Osteocyte (in vitro differentiated cells): ENCODE data around the gene C13orf46. TPM values are rescaled to one million over a fixed set of nuclear protein-coding genes. Genes with fewer than 3 reads are reported as not detected.
"Not testable (repeated sequence)": the region's sequence is repeated elsewhere in the genome, so short reads cannot be mapped to it uniquely, and the experiment has no call there.

Source experiments
- DNase-seq: peaks from one replicate; pipeline ENCODE4 v3.0.0; 2021; ENCODE audit warnings: mixed read lengths; ENCODE audit not compliant: unreplicated experiment; ENCODE audit errors: extremely low spot score
- H3K27ac Mint-ChIP-seq: one replicate; pipeline ENCODE4 v1.8.0; 2021; ENCODE audit warnings: mild to moderate bottlenecking, mixed read lengths; ENCODE audit not compliant: unreplicated experiment
- H3K27me3 Mint-ChIP-seq: one replicate; pipeline ENCODE4 v1.8.0; 2021; ENCODE audit warnings: mixed read lengths; ENCODE audit not compliant: unreplicated experiment
- H3K36me3 Mint-ChIP-seq: one replicate; pipeline ENCODE4 v1.8.0; 2021; ENCODE audit warnings: mixed read lengths; ENCODE audit not compliant: unreplicated experiment
- H3K4me1 Mint-ChIP-seq: one replicate; pipeline ENCODE4 v1.8.0; 2021; ENCODE audit warnings: mixed read lengths; ENCODE audit not compliant: unreplicated experiment
- H3K4me3 Mint-ChIP-seq: one replicate; pipeline ENCODE4 v1.8.0; 2021; ENCODE audit warnings: mild to moderate bottlenecking, moderate library complexity, mixed read lengths; ENCODE audit not compliant: unreplicated experiment
- H3K9me3 Mint-ChIP-seq: one replicate; pipeline ENCODE4 v1.8.0; 2021; ENCODE audit warnings: mixed read lengths; ENCODE audit not compliant: unreplicated experiment
- CTCF ChIP-seq: fragments of 200-600 bp; sonication (generic); IDR thresholded peaks from 2 replicates; pipeline ENCODE4 v1.5.0; 2021; ENCODE audit warnings: antibody characterized with exemption, mild to moderate bottlenecking, moderate library complexity
- total RNA-seq: library from RNA; stranded (reverse); gene quantifications from 2 replicates; pipeline ENCODE4 v1.2.1, GENCODE V29; 2021

C13orf46 gene
- total RNA-seq, 1 donor from 2014 or later, result 2.4 TPM

GRCh38 chr13:114020750-114021463, 47.0 kb upstream of the C13orf46 start:
- Mint-ChIP-seq H3K27ac (no peak overlapping the region), H3K4me1 (peaks cover 9% of the 10 kb centered on the region), H3K36me3 (peaks cover 31% of the 10 kb centered on the region), H3K27me3 (no peaks in the 10 kb centered on the region), H3K4me3 (no peak overlapping the region), H3K9me3 (no peaks in the 10 kb centered on the region)
- no peak for TF ChIP-seq CTCF
- DNase-seq, result no peak

GRCh38 chr13:114020134-114020533, 46.3 kb upstream of the C13orf46 start:
- H3K4me1 Mint-ChIP-seq, H3K4me3 Mint-ChIP-seq: not testable (repeated sequence)

GRCh38 chr13:114019367-114019766, 45.5 kb upstream of the C13orf46 start:
- no peaks in the 10 kb centered on the region for H3K9me3 Mint-ChIP-seq
- no peak for DNase-seq
- TF ChIP-seq CTCF, result no peak
- H3K27me3 Mint-ChIP-seq, result no peaks in the 10 kb centered on the region
- no peak overlapping the region for H3K27ac Mint-ChIP-seq
- H3K36me3 Mint-ChIP-seq, result peaks cover 33% of the 10 kb centered on the region
- peaks cover 1% of the 10 kb centered on the region for H3K4me1 Mint-ChIP-seq
- no peak overlapping the region for H3K4me3 Mint-ChIP-seq

More at GRCh38 chr13:114020134-114020533, 46.3 kb upstream of the C13orf46 start:
- H3K9me3 Mint-ChIP-seq, DNase-seq, H3K27ac Mint-ChIP-seq, H3K27me3 Mint-ChIP-seq: not testable (repeated sequence)
- peaks cover 30% of the 10 kb centered on the region for H3K36me3 Mint-ChIP-seq

GRCh38 chr13:114018461-114019055, 44.7 kb upstream of the C13orf46 start:
- Mint-ChIP-seq H3K36me3 (peaks cover 29% of the 10 kb centered on the region), H3K4me3 (no peak overlapping the region), H3K27me3 (no peaks in the 10 kb centered on the region), H3K4me1 (peaks cover 1% of the 10 kb centered on the region), H3K9me3 (no peaks in the 10 kb centered on the region), H3K27ac (no peak overlapping the region)
- TF ChIP-seq CTCF, result no peak
- no peak for DNase-seq

- H3K27me3 Mint-ChIP-seq, result no peaks in the 10 kb centered on the region
- peaks cover 29% of the 10 kb centered on the region for H3K36me3 Mint-ChIP-seq
- H3K9me3 Mint-ChIP-seq, result no peaks in the 10 kb centered on the region
- DNase-seq, result no peak
- TF ChIP-seq CTCF, result no peak
- peaks cover 1% of the 10 kb centered on the region for H3K4me1 Mint-ChIP-seq
- H3K27ac Mint-ChIP-seq, result no peak overlapping the region
- no peak overlapping the region for H3K4me3 Mint-ChIP-seq
Measured at GRCh38 chr13:114017966-114018365, 44.1 kb upstream of the C13orf46 start.
